SK-N-SH (cell line): ENCODE data around the gene PLXNA4.

Experiments
- EP300 ChIP-seq, 2 experiments: IDR thresholded peaks; 2 replicates each; pipeline versions ENCODE4 v1.4.0 to v1.6.1; 2012; ENCODE audit warnings: borderline replicate concordance in 1 of 2, low read depth in 1 of 2, low read length in 1 of 2
- POLR2AphosphoS5 ChIP-seq: IDR thresholded peaks from 2 replicates; pipeline ENCODE4 v1.6.1; 2012; ENCODE audit warnings: low read depth, low read length
- TF ChIP-seq, protein P1 (sequence below): fragments of 200-600 bp; sonication (generic); IDR thresholded peaks from 2 replicates; pipeline ENCODE4 v1.6.1; 2017; ENCODE audit warnings: antibody characterized with exemption, mild to moderate bottlenecking, moderate library complexity

GRCh38 chr7:132307465-132307864 lies 268.8 kb downstream of the PLXNA4 start:
- TF ChIP-seq EP300 (IDR thresholded peaks at IDR 0.05; ENCODE audit: borderline replicate concordance in 1 of 2, low read depth in 1 of 2, low read length in 1 of 2) (no peak), POLR2AphosphoS5 (no peak)
- TF ChIP-seq, protein P1, sequence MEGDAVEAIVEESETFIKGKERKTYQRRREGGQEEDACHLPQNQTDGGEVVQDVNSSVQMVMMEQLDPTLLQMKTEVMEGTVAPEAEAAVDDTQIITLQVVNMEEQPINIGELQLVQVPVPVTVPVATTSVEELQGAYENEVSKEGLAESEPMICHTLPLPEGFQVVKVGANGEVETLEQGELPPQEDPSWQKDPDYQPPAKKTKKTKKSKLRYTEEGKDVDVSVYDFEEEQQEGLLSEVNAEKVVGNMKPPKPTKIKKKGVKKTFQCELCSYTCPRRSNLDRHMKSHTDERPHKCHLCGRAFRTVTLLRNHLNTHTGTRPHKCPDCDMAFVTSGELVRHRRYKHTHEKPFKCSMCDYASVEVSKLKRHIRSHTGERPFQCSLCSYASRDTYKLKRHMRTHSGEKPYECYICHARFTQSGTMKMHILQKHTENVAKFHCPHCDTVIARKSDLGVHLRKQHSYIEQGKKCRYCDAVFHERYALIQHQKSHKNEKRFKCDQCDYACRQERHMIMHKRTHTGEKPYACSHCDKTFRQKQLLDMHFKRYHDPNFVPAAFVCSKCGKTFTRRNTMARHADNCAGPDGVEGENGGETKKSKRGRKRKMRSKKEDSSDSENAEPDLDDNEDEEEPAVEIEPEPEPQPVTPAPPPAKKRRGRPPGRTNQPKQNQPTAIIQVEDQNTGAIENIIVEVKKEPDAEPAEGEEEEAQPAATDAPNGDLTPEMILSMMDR: peak; percentile 37
